Vagina (tissue), 2 donors: ENCODE data around the gene ZNF418.

Experiments
- CTCF ChIP-seq, 3 experiments: fragments of 450-650 bp in 2 of 3; fragments of 200-600 bp in 1 of 3; sonication (generic) in 1 of 3; IDR thresholded peaks; one replicate each; pipeline ENCODE4 v1.5.1; 2017 to 2019; ENCODE audit warnings: antibody characterized with exemption in 3 of 3, mild to moderate bottlenecking in 2 of 3, moderate library complexity in 2 of 3
- POLR2A ChIP-seq, 2 donors: fragments of 450-650 bp; IDR thresholded peaks; one replicate each; pipeline ENCODE4 v1.6.1; 2017; ENCODE audit warnings: antibody characterized with exemption in 2 of 2, mild to moderate bottlenecking in 2 of 2, moderate library complexity in 2 of 2
- POLR2AphosphoS5 ChIP-seq, 2 donors: sonication (generic); formaldehyde crosslinking; IDR thresholded peaks; one replicate each; pipeline ENCODE4 v1.9.0; 2017; ENCODE audit warnings: antibody characterized with exemption in 2 of 2, mild to moderate bottlenecking in 2 of 2, low read depth in 1 of 2; ENCODE audit not compliant: insufficient read depth in 1 of 2

- TF ChIP-seq POLR2A (IDR thresholded peaks at IDR 0.05) (no peak), CTCF (IDR thresholded peaks at IDR 0.05) (no peak), POLR2AphosphoS5 (IDR thresholded peaks at IDR 0.05; ENCODE audit: insufficient read depth in 1 of 2, low read depth in 1 of 2) (no peak)
Observed at GRCh38 chr19:57887195-57887941, 47.8 kb downstream of the ZNF418 start.
